ENCODE data around the gene TPH2.

GRCh38 chr12:71999795-72000194, 61.1 kb downstream of the TPH2 start:
- TF ChIP-seq EZH2 (IDR thresholded peaks at IDR 0.05; ENCODE audit: insufficient read depth, poor library complexity, severe bottlenecking): no peak
- TF ChIP-seq EZH2phosphoT487 (IDR thresholded peaks at IDR 0.05; ENCODE audit: insufficient read depth, low read depth): no peak
